Vagina (tissue), 2 donors: ENCODE results near the gene RIN3. TPM values are rescaled to one million over a fixed set of nuclear protein-coding genes. Genes with fewer than 3 reads are reported as not detected.

Experiments
- DNase-seq, 2 donors: peaks; one replicate each; pipeline ENCODE4 v3.0.0-alpha.2; 2017; ENCODE audit errors: extremely low spot score in 2 of 2
- H3K27ac ChIP-seq: fragments of 200-600 bp; sonication (generic); one replicate; pipeline ENCODE4 v1.5.1; 2019
- H3K27me3 ChIP-seq: fragments of 200-600 bp; sonication (generic); one replicate; pipeline ENCODE4 v1.5.1; 2019
- H3K36me3 ChIP-seq, 2 donors: fragments of 200-600 bp; sonication (generic); one replicate each; pipeline ENCODE4 v1.5.1; 2017 to 2019
- H3K4me1 ChIP-seq: fragments of 200-600 bp; sonication (generic); one replicate; pipeline ENCODE4 v1.5.1; 2019
- H3K4me3 ChIP-seq, 2 donors: fragments of 200-600 bp; sonication (generic); 1 replicate in 1 of 2; 2 replicates in 1 of 2; pipeline ENCODE4 v1.5.1; 2016 to 2019
- H3K9me3 ChIP-seq: fragments of 200-600 bp; sonication (generic); one replicate; pipeline ENCODE4 v1.5.1; 2019
- POLR2A ChIP-seq, 2 donors: fragments of 450-650 bp; IDR thresholded peaks; one replicate each; pipeline ENCODE4 v1.6.1; 2017; ENCODE audit warnings: antibody characterized with exemption in 2 of 2, mild to moderate bottlenecking in 2 of 2, moderate library complexity in 2 of 2
- POLR2AphosphoS5 ChIP-seq, 2 donors: sonication (generic); formaldehyde crosslinking; IDR thresholded peaks; one replicate each; pipeline ENCODE4 v1.9.0; 2017; ENCODE audit warnings: antibody characterized with exemption in 2 of 2, mild to moderate bottlenecking in 2 of 2, low read depth in 1 of 2; ENCODE audit not compliant: insufficient read depth in 1 of 2
- intact Hi-C: fragments of 100-400 bp; cut with DNase I; formaldehyde crosslinking; loops from one replicate; pipeline ENCODE4 v1.15.1; 2023
- total RNA-seq: library from RNA; depleted of rRNA; stranded (reverse); fragments of >200 nt; gene quantifications from one replicate; pipeline ENCODE4 v1.2.3, GENCODE V29; 2016
- TF ChIP-seq, protein P1 (sequence below), 3 experiments: fragments of 450-650 bp in 2 of 3; fragments of 200-600 bp in 1 of 3; sonication (generic) in 1 of 3; IDR thresholded peaks; one replicate each; pipeline ENCODE4 v1.5.1; 2017 to 2019; ENCODE audit warnings: antibody characterized with exemption in 3 of 3, mild to moderate bottlenecking in 2 of 3, moderate library complexity in 2 of 3

The RIN3 gene
- total RNA-seq, 1 donor from 2014 or later = 22.6 TPM

DNA sequence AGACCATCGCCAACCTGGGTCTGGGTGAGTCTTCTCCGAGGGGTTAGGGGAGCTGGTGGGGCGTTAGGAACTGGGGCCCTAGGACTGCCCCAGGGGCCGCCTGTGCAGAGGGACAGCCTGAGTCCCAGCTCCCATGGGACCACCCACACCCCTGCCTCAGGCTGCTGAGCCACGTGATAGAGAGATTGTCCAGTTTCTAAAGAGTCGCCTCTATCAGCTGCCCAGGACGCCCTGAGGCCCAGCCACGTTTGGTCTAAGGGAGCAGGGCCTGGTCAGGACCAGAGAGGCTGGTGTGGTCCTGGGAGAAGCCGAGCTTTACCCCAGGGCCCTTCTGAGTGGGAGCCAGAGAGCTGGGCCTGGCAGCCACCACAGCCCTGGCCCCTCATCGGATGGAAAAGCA is 127.7 kb downstream of the RIN3 start:
- no peak for DNase-seq
- no peaks in the 10 kb centered on the region for H3K9me3 ChIP-seq
- H3K36me3 ChIP-seq = no peaks in the 10 kb centered on the region
- H3K27me3 ChIP-seq = no peaks in the 10 kb centered on the region
- no peak overlapping the region for H3K27ac ChIP-seq
- no peak overlapping the region for H3K4me3 ChIP-seq
- intact Hi-C loops = no loop called here
- H3K4me1 ChIP-seq = peaks cover 18% of the 10 kb centered on the region
- TF ChIP-seq, protein P1, sequence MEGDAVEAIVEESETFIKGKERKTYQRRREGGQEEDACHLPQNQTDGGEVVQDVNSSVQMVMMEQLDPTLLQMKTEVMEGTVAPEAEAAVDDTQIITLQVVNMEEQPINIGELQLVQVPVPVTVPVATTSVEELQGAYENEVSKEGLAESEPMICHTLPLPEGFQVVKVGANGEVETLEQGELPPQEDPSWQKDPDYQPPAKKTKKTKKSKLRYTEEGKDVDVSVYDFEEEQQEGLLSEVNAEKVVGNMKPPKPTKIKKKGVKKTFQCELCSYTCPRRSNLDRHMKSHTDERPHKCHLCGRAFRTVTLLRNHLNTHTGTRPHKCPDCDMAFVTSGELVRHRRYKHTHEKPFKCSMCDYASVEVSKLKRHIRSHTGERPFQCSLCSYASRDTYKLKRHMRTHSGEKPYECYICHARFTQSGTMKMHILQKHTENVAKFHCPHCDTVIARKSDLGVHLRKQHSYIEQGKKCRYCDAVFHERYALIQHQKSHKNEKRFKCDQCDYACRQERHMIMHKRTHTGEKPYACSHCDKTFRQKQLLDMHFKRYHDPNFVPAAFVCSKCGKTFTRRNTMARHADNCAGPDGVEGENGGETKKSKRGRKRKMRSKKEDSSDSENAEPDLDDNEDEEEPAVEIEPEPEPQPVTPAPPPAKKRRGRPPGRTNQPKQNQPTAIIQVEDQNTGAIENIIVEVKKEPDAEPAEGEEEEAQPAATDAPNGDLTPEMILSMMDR (IDR thresholded peaks at IDR 0.05) = no peak
- TF ChIP-seq POLR2AphosphoS5 (IDR thresholded peaks at IDR 0.05; ENCODE audit: insufficient read depth in 1 of 2, low read depth in 1 of 2) (no peak), POLR2A (IDR thresholded peaks at IDR 0.05) (no peak)

DNA sequence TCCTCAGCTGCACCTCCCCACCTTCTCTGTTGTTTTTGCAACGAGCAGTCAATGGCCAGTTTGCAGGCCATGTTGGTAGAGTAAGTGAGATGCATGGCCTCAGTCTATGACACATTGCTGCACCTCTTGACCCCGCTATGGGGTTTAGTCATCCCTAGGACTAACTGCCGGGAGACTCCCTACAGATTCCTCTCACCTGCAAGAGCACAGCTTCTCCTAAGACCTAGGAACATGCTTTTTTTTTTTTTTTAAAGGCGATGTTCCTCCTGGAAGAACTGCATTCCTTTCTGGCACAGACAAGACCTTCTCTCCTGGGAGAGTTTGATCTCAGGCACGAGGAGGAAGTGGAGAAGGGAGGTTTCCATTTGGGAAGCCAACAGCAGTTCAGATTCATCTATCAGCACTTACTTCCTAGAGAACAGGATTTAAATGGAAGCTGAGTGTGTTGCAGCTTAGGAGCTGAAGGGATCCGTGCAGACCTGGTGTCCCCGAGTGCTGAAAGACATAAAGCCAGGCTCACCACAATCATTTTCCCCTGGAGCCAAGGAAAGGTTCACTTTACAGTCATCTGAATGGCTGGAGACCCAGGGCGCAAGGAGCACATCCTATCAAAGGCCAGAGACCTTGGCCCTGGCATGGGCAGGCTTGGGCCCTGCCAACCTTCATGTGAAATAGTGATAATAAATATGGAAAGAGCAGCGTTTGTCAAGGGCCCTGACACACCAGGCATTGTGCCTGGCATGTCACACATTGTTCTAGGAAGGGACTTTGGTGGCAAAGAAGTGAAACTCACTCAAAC is 130.8 kb downstream of the RIN3 start:
- H3K9me3 ChIP-seq = no peaks in the 10 kb centered on the region
- H3K4me1 ChIP-seq = peaks cover 49% of the 10 kb centered on the region
- peak overlapping the region; percentile 93 for H3K27ac ChIP-seq
- intact Hi-C loops = no loop called here
- no peak overlapping the region for H3K4me3 ChIP-seq
- no peaks in the 10 kb centered on the region for H3K36me3 ChIP-seq
- H3K27me3 ChIP-seq = no peaks in the 10 kb centered on the region
- no peak for DNase-seq
- TF ChIP-seq POLR2A (IDR thresholded peaks at IDR 0.05) (no peak), POLR2AphosphoS5 (IDR thresholded peaks at IDR 0.05; ENCODE audit: insufficient read depth in 1 of 2, low read depth in 1 of 2) (no peak)
- TF ChIP-seq, protein P1 (IDR thresholded peaks at IDR 0.05) = no peak

DNA sequence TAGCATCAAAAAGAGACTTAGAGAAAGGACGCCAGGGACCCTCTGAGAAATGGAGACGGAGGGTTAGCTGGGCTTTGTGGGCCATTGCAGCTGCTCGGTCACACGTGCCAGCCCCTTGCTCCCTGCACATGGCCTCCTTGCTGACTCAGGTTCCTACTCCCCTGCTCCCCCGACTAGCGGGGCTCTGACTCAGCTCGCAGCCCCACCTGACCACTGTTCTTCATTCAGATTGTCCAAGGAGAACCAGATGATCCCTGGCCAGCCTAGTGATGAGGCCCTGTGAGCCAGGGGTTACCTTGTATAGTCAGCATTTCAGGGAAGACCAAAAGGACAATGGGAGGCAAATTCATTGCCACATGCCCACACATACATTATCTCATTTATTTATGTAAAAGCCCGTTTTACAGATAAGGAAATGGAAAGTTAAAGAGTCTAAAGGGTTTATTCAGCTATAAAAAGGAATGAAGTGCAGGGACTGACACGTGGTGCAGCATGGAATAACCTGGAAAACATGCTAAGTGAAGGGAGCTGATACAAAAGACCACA is 131.5 kb downstream of the RIN3 start:
- peak overlapping the region; percentile 93 for H3K27ac ChIP-seq
- H3K36me3 ChIP-seq = no peaks in the 10 kb centered on the region
- intact Hi-C loops = no loop called here
- H3K9me3 ChIP-seq = no peaks in the 10 kb centered on the region
- DNase-seq = no peak
- H3K27me3 ChIP-seq = no peaks in the 10 kb centered on the region
- peaks cover 54% of the 10 kb centered on the region for H3K4me1 ChIP-seq
- H3K4me3 ChIP-seq = no peak overlapping the region
- TF ChIP-seq, protein P1 (IDR thresholded peaks at IDR 0.05) = no peak

DNA sequence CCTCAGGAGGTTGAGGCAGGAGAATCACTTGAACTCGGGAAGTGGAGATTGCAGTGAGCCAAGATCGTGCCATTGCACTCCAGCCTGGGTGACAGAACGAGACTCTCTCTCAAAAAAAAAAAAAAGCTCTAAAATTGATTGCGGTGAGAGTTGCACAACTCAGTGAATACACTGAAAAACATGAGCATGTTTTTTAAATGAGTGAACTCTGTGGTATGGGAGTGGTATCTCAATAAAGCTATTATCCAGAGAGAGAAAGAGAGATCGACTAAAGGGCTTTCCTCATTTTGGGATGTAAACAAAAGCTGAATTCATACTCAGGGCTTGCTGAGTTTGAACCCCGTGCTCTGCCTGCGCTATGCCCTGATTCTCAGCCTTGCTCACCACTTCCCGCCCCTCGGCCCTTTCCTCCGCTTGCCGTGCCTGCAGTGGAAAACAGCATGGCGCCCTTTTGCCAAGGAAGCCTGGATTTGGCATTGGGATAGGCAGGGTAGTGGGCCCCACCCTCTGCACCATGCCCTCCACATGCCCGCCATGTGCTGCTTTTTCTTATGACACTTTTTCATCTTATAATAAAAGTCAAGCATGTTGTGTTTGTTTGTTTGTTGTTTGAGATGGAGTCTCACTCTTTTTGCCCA is 132.4 kb downstream of the RIN3 start:
- intact Hi-C loops = no loop called here
- Histone ChIP-seq H3K27me3 (no peaks in the 10 kb centered on the region), H3K4me3 (no peak overlapping the region), H3K4me1 (peaks cover 63% of the 10 kb centered on the region), H3K36me3 (no peaks in the 10 kb centered on the region), H3K27ac (peak overlapping the region; percentile 93), H3K9me3 (no peaks in the 10 kb centered on the region)
- no peak for DNase-seq
- TF ChIP-seq, protein P1 (IDR thresholded peaks at IDR 0.05) = no peak
- TF ChIP-seq POLR2A (IDR thresholded peaks at IDR 0.05) = no peak
- peak in 1 of 2 donors; percentile 55 for TF ChIP-seq POLR2AphosphoS5 (IDR thresholded peaks at IDR 0.05; ENCODE audit: insufficient read depth in 1 of 2, low read depth in 1 of 2)
